Activated CD4-positive, alpha-beta T cell treated with anti-CD3 and anti-CD28 coated beads for 4 hours (primary cell): ENCODE measurements around the gene FUT8.
"Not testable (repeated sequence)": the region's sequence is repeated elsewhere in the genome, so short reads cannot be mapped to it uniquely, and the experiment has no call there.

Experiments used
- DNase-seq, 2 donors: peaks; one replicate each; pipeline ENCODE4 v3.0.0-alpha.2; 2020

The FUT8 gene

GRCh38 chr14:65456247-65456646 is 43.7 kb downstream of the FUT8 start:
- no peak for DNase-seq

DNA sequence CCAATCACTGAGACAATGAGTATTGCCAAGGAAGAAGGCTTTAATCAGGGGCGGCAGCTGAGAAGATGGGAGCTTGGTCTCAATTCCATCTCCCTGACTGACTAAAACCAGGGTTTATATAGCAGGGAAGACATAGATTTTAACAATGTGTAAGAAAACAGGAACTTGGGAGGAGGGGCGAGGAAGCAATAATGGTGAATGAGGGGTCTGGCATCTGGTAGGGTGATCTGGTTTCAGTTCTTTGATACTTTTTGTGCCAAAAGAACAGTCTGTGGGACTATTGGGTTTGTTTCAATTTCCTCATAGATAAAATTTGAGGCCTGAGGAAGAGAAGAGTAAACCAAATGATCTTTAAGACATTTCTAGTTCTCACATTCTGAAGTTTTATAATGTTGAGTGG is 49.2 kb downstream of the FUT8 start:
- DNase-seq, result no peak

- no peak for DNase-seq
Measured at GRCh38 chr14:65462411-65462810, 49.9 kb downstream of the FUT8 start.

- no peak for DNase-seq
Measured at GRCh38 chr14:65465584-65465983, 53.1 kb downstream of the FUT8 start.

DNA sequence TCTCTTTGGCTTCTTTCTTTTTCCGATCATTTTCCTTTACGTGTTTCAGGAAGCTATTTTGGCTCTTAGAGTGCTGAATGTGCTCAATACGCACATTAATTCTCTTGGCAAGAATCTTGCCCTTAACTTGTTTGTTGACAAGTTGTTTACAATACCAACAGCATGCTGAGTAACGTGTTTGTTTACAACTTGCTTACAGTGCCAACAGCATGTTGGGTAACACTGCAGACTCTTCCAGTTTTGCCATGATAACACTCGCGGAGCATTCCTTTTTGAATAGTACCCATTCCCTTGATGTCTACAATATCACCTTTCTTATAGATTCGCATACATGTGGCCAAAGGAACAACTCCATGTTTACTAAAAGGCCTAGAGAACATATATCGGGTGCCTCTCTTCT is 55.4 kb downstream of the FUT8 start:
- DNase-seq, result not testable (repeated sequence)

GRCh38 chr14:65469903-65470302 is 57.4 kb downstream of the FUT8 start:
- DNase-seq, result no peak

- no peak for DNase-seq
Measured at GRCh38 chr14:65470404-65470880, 57.9 kb downstream of the FUT8 start.

DNA sequence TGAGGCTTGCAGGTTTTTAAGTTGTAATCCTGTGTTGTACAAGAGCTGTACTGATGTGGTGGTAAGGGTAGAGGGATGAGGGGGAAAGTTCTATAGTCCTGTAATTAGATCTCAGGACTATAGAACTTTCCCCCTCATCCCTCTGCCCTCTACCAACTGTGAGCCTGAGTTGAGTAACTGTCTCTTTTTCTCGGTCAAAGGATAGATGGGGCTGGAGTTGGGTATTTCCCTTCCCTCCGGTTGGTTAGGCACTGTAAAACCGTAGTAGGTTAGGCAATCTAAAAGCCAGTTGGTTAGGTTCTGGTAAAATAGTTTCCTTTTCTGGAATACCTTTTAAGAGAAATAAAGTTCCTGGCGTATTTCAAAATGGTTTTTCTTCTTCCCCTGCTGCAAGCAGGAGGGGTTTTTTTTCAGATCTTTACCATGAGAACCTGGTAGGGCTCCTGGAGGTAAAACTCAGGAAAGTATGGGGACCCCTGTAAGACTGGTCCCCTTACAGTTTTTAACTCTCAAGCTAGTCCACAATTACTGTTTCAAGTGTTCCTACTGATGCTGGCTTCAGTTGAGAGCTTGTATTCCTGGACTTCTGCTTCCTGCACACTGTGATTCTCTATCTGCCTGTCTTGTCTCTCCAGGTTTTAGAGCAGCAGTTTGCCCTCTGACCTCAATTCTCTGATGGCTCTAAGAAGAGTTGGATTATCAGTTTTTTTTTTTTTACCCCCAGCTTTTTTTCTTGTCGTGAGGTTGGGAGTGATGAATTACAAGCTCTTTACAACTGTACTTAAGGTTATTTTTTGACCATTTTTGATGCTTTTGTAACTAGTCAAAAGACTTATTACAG is 58.7 kb downstream of the FUT8 start:
- DNase-seq, result no peak

DNA sequence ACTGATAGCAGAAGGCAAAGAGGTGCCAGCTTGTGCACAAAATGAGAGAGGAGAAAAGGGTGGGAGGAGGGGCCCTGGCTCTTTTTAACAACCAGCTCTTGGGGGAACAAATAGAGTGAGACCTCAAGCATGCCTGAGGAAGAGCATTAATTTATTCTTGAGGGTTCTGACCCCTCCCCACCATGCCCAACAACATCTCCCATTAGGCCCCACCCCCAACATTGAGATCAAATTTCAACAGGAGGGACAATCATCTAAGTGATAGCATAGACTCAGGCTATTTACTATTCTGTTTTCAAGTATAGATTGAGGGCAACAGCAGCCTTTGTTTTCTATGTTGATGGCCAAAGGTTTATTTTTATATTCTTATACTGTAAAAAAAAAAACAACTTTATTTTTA is 59.7 kb downstream of the FUT8 start:
- no peak for DNase-seq

GRCh38 chr14:65476273-65476941 is 63.9 kb downstream of the FUT8 start:
- no peak for DNase-seq

DNA sequence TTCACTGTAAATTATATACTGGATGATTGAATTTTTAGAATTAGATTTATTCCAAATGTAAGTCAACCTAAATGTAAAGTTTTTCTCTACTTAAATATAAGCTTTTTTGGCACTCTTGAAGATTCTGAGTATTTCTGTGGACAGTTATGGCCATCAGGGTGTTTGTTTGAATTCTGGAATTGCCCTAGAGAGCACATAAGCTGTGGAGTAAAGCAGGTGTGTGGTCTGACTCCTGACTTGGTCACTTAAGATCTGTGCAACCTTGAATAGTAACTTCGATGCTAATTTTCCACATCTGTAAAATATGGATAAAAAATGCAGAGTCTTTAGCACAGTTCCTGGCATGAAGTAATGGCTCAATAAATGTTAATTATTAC is 64.4 kb downstream of the FUT8 start:
- no peak for DNase-seq

DNA sequence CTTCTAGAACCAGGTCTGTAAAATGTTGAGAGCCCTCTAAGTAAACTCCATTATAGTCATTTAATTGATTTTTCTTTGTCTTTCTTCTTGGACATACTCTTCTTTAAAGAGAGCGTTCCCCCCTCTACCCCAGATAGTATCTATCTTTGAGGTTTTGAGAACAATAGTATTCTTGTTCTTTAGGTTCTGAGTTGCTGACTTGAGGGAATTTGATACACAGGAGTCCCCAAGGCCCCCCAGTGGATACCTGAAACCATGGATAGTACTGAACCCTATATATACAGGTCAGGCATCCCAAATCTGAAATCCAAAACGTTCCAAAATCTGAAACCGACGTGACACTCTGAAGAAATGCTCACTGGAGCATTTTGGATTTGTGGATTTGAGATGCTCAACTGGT is 65.5 kb downstream of the FUT8 start:
- no peak for DNase-seq

- DNase-seq, result no peak
Measured at GRCh38 chr14:65478596-65478995, 66.1 kb downstream of the FUT8 start.

DNA sequence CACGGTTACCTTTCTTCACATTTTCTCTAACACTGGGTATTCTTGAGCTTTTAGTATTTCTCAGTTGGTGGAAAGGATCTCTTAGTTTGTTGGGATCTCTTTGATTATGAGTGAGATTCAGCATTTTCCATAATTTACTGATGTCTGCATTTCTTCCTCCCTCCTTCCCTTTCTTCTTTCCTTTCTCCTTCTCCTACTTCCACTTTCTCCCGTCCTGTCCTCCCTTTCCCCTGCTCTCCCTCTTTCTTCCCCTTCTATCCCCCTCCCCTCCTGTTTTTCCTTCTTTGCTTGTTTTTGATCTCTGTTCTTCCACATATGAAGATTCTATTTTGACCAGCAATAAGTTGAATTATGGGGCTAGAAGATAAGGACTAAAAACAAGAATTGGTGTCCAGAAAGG is 66.9 kb downstream of the FUT8 start:
- no peak for DNase-seq

DNA sequence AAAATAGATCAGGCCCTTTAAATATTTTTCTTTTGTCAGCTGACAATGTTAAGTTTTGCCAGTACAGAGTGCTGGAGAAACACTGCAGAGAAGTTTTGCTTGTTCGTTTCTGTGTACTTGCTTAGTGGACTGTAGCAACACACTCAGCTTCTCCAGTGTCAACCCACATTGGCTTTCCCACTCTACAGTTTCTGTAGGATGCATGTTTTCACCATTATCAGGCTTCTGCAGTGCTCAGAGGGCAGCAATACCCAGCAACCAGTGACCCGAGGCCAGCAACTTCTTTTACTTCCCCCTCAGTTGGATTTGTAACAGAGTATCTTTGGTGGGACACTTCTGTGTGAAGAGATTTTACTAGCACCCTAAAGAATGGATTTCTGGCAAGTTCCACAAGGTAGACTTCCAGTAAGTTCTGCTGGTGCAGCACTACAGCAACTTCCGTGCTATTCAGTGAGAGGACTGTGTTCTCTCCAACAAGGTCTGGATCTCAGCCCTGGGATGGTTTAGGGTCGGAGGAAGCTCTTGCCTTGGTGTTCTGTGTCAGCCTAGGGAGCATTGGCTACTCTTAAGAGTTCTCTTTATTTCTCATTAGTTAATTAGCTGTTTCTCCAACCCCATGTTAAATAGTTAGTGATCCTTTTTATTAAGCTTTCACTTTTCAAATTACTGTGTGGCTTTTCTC is 70.4 kb downstream of the FUT8 start:
- no peak for DNase-seq

DNA sequence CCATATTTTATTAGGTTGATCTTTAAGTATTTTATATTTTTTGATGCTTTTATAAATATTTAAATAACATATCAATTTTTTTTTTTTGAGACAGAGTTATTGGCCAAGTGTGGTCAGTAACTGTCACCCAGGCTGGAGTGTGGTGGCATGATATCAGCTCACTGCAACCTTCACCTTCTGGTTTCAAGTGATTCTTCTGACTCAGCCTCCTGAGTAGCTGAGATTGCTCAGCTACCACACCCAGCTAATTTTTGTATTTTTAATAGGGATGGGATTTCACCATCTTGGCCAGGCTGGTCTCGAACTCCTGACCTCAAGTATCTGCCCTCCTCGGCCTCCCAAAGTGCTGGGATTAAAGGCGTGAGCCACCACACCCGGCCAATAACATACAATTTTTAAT is 71.1 kb downstream of the FUT8 start:
- DNase-seq, result no peak

DNA sequence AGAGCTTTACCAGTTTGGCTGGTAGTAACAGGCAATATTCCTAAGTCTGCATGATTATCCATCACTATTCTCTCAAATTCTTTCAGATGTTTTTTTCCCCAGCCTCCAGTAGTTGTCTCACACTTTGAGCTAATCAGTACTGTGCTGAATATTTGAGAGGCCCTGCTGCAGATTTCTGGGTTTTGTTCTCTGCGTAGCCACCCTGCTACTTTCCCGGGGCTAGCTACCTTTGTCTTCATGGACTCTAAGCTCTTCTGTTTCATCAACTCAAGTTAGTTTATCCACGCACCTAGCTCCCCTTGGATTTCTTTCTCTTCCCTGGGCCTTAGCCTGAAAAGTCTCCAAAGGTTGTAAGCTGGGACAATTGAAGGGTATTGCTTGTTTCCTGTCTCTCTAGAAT is 73.0 kb downstream of the FUT8 start:
- DNase-seq, result no peak

- no peak for DNase-seq
Measured at GRCh38 chr14:65486863-65487262, 74.3 kb downstream of the FUT8 start.

GRCh38 chr14:65487783-65488494 is 75.4 kb downstream of the FUT8 start:
- no peak for DNase-seq

DNA sequence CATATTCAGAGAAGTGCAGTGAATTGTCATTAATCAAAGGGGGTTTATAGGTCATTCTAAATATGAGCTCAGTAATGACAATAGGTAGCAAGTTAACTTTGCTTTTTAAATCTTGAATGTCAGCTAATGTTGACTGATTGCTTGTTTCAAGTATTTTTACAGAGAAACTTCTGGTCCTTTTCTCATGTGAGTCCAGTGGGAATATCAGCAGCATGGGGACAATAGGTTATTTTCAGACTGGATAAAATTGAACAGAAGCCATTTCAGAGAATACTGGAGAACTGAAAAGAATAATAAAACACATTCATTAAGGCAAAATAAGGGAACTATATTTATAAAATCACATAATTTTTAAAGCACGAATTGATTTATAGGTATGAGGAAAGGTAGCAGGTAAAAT is 78.7 kb downstream of the FUT8 start:
- DNase-seq, result no peak

DNA sequence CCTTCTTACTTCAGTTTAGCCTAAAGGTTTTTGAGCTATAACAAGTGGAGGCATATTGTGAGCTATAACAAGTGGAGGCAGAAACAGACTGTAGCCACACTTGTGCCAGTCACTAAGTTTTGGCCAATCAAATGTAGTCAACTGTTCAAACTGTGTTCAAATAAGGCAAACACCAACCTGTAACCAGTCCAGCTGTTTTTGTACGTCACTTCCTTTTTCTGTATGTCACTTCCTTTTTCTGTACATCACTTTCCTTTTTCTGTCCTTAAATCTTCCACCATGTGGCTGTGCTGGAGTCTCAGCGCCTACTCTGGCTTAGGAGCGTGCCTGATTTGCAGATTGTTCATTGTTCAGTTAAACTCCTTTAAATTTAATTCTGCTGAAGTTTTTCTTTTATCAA is 79.7 kb downstream of the FUT8 start:
- DNase-seq, result no peak

GRCh38 chr14:65495196-65495595 is 82.7 kb downstream of the FUT8 start:
- no peak for DNase-seq
